ENCODE results near the gene PMS2. TPM values are rescaled to one million over a fixed set of nuclear protein-coding genes. Genes with fewer than 3 reads are reported as not detected.
A peak's percentile ranks its signal among the peaks of the same experiment; 100 is the strongest.
"Not testable (repeated sequence)": the region's sequence is repeated elsewhere in the genome, so short reads cannot be mapped to it uniquely, and the experiment has no call there.

The PMS2 gene
- total RNA-seq, result 12.6 and 13.5 TPM in 2 replicates

GRCh38 chr7:6008668-6009611, at the start of gene PMS2, which contains the start of gene AIMP2:
PMS2 (minus strand) TSS chr7:6009049; CDS start chr7:6009019, 30 bp downstream.
AIMP2 (plus strand) TSS chr7:6009272; CDS start chr7:6009364, 92 bp downstream.
- DNase-seq (ENCODE audit: low read depth in 2 of 2), result peak; percentile 97 to 99

GRCh38 chr7:6057316-6058129, 48.7 kb upstream of the PMS2 start:
- no peak for DNase-seq (ENCODE audit: low read depth in 2 of 2)

- no peak for DNase-seq (ENCODE audit: low read depth in 2 of 2)
Observed at GRCh38 chr7:6056616-6057015, 47.8 kb upstream of the PMS2 start.

GRCh38 chr7:6051185-6051584, 42.3 kb upstream of the PMS2 start:
- not testable (repeated sequence) for DNase-seq (ENCODE audit: low read depth in 2 of 2)

GRCh38 chr7:6049780-6050179, 40.9 kb upstream of the PMS2 start:
- no peak for DNase-seq (ENCODE audit: low read depth in 2 of 2)

GRCh38 chr7:6035686-6036085, 26.8 kb upstream of the PMS2 start:
- no peak for DNase-seq (ENCODE audit: low read depth in 2 of 2)

GRCh38 chr7:6035165-6035564, 26.3 kb upstream of the PMS2 start:
- DNase-seq (ENCODE audit: low read depth in 2 of 2), result no peak

- no peak for DNase-seq (ENCODE audit: low read depth in 2 of 2)
Observed at GRCh38 chr7:6032641-6033040, 23.8 kb upstream of the PMS2 start.

- no peak for DNase-seq (ENCODE audit: low read depth in 2 of 2)
Observed at GRCh38 chr7:6032167-6032566, 23.3 kb upstream of the PMS2 start.

- no peak for DNase-seq (ENCODE audit: low read depth in 2 of 2)
Observed at GRCh38 chr7:6031567-6031966, 22.7 kb upstream of the PMS2 start.

- no peak for DNase-seq (ENCODE audit: low read depth in 2 of 2)
Observed at GRCh38 chr7:6030988-6031387, 22.1 kb upstream of the PMS2 start, which contains the start of gene ANKRD61. ANKRD61 (plus strand) TSS chr7:6031376; CDS start chr7:6031376, 0 bp downstream.

- DNase-seq (ENCODE audit: low read depth in 2 of 2), result no peak
Observed at GRCh38 chr7:6028563-6028962, 19.7 kb upstream of the PMS2 start.

- DNase-seq (ENCODE audit: low read depth in 2 of 2), result no peak
Observed at GRCh38 chr7:6027806-6028365, 19.0 kb upstream of the PMS2 start.

- DNase-seq (ENCODE audit: low read depth in 2 of 2), result no peak
Observed at GRCh38 chr7:6026820-6027311, 18.0 kb upstream of the PMS2 start.

GRCh38 chr7:6026011-6026819, 17.4 kb upstream of the PMS2 start:
- DNase-seq (ENCODE audit: low read depth in 2 of 2), result peak; percentile 20 to 50

GRCh38 chr7:6023974-6024435, 15.2 kb upstream of the PMS2 start:
- DNase-seq (ENCODE audit: low read depth in 2 of 2), result no peak

GRCh38 chr7:6022707-6023106, 13.9 kb upstream of the PMS2 start:
- DNase-seq (ENCODE audit: low read depth in 2 of 2), result no peak

- DNase-seq (ENCODE audit: low read depth in 2 of 2), result no peak
Observed at GRCh38 chr7:6020371-6021286, 11.8 kb upstream of the PMS2 start.

- no peak for DNase-seq (ENCODE audit: low read depth in 2 of 2)
Observed at GRCh38 chr7:6016653-6016966, 7.8 kb upstream of the PMS2 start.

Measured in dermis microvascular lymphatic vessel endothelial cell (primary cell).